ENCODE data around the gene TSGA10.
A peak's percentile ranks its signal among the peaks of the same experiment; 100 is the strongest.
"Not testable (repeated sequence)": the region's sequence is repeated elsewhere in the genome, so short reads cannot be mapped to it uniquely, and the experiment has no call there.

The TSGA10 gene

GRCh38 chr2:99072551-99072950, 82.2 kb downstream of the TSGA10 start:
- DNase-seq, result no peak

GRCh38 chr2:99067871-99068625, 86.7 kb downstream of the TSGA10 start:
- no peak for DNase-seq

- DNase-seq, result peak; percentile 64
Measured at GRCh38 chr2:99066075-99066958, 88.4 kb downstream of the TSGA10 start.

GRCh38 chr2:99049187-99049586, 105.6 kb downstream of the TSGA10 start:
- DNase-seq, result not testable (repeated sequence)

GRCh38 chr2:99040736-99041300, 113.9 kb downstream of the TSGA10 start:
- DNase-seq, result not testable (repeated sequence)

GRCh38 chr2:99035920-99036319, 118.8 kb downstream of the TSGA10 start:
- DNase-seq, result no peak

GRCh38 chr2:99032786-99033185, 122.0 kb downstream of the TSGA10 start:
- DNase-seq, result no peak

- no peak for DNase-seq
Measured at GRCh38 chr2:99032001-99032400, 122.7 kb downstream of the TSGA10 start.

- DNase-seq, result no peak
Measured at GRCh38 chr2:99031481-99031880, 123.3 kb downstream of the TSGA10 start.

GRCh38 chr2:99028558-99028957, 126.2 kb downstream of the TSGA10 start:
- DNase-seq, result no peak

GRCh38 chr2:99027856-99028255, 126.9 kb downstream of the TSGA10 start:
- no peak for DNase-seq

- no peak for DNase-seq
Measured at GRCh38 chr2:99000708-99001107, 154.0 kb downstream of the TSGA10 start.

GRCh38 chr2:98988695-98989094, 166.0 kb downstream of the TSGA10 start:
- not testable (repeated sequence) for DNase-seq

GRCh38 chr2:98985905-98986666, 168.7 kb downstream of the TSGA10 start:
- no peak for DNase-seq

GRCh38 chr2:98975611-98976010, 179.1 kb downstream of the TSGA10 start:
- no peak for DNase-seq

GRCh38 chr2:98972582-98973167, 182.1 kb downstream of the TSGA10 start:
- no peak for DNase-seq

GRCh38 chr2:98959810-98960507, 194.8 kb downstream of the TSGA10 start:
- no peak for DNase-seq

GRCh38 chr2:98952966-98953365, 201.8 kb downstream of the TSGA10 start:
- no peak for DNase-seq

GRCh38 chr2:98948956-98949739, 205.6 kb downstream of the TSGA10 start:
- peak; percentile 31 for DNase-seq

GRCh38 chr2:98947554-98947953, 207.2 kb downstream of the TSGA10 start:
- DNase-seq, result no peak
